Osteoblast (primary cell): Measurements from ENCODE around the gene MAML2. TPM values are rescaled to one million over a fixed set of nuclear protein-coding genes. Genes with fewer than 3 reads are reported as not detected.
A peak's percentile ranks its signal among the peaks of the same experiment; 100 is the strongest.

Source experiments
- DNase-seq: peaks from one replicate; pipeline ENCODE4 v3.0.0; 2011; ENCODE audit warnings: low spot score, mixed read lengths; ENCODE audit not compliant: insufficient read length; ENCODE audit errors: missing footprints
- H2AFZ ChIP-seq: 2 replicates; pipeline ENCODE4 v1.6.0; 2011; ENCODE audit warnings: mild to moderate bottlenecking, low read length
- H3K27ac ChIP-seq: 2 replicates; pipeline ENCODE4 v1.5.1; 2011; ENCODE audit warnings: mild to moderate bottlenecking, low read depth, low read length, moderate library complexity
- H3K27me3 ChIP-seq: 2 replicates; pipeline ENCODE4 v1.6.0; 2012; ENCODE audit warnings: mild to moderate bottlenecking, control low read depth, inconsistent platforms, low read length, moderate library complexity; ENCODE audit not compliant: insufficient read depth
- H3K36me3 ChIP-seq: 2 replicates; pipeline ENCODE4 v1.5.1; 2011; ENCODE audit warnings: mild to moderate bottlenecking, low read length, control low read depth, moderate library complexity; ENCODE audit not compliant: insufficient read depth
- H3K4me1 ChIP-seq: 2 replicates; pipeline ENCODE4 v1.5.1; 2011; ENCODE audit warnings: mild to moderate bottlenecking, low read length, control low read depth, moderate library complexity; ENCODE audit not compliant: insufficient read depth
- H3K4me2 ChIP-seq: 2 replicates; pipeline ENCODE4 v1.6.0; 2011; ENCODE audit warnings: mild to moderate bottlenecking, low read length; ENCODE audit not compliant: insufficient read depth
- H3K4me3 ChIP-seq: fragments of 200-600 bp; sonication (generic); 3 replicates; pipeline ENCODE4 v1.5.1; 2012; ENCODE audit warnings: mild to moderate bottlenecking, low read length, inconsistent platforms; ENCODE audit not compliant: insufficient read depth
- H3K79me2 ChIP-seq: 2 replicates; pipeline ENCODE4 v1.6.0; 2012; ENCODE audit warnings: mild to moderate bottlenecking, low read length, control low read depth, inconsistent platforms; ENCODE audit not compliant: insufficient read depth
- H3K9me3 ChIP-seq: 2 replicates; pipeline ENCODE4 v1.5.1; 2011; ENCODE audit warnings: low read depth, low read length, control low read depth
- H4K20me1 ChIP-seq: 2 replicates; pipeline ENCODE4 v1.6.0; 2012; ENCODE audit warnings: mild to moderate bottlenecking, low read length, control low read depth; ENCODE audit not compliant: insufficient read depth
- total RNA-seq: library from RNA; depleted of rRNA; stranded (reverse); fragments of >200 nt; gene quantifications from 2 replicates; pipeline ENCODE4 v1.2.3, GENCODE V29; 2012
- TF ChIP-seq, protein P1 (sequence below): IDR thresholded peaks from 2 replicates; pipeline ENCODE4 v1.5.1; 2011; ENCODE audit warnings: mild to moderate bottlenecking, low read depth, low read length, moderate library complexity; ENCODE audit errors: extremely low read depth

MAML2 gene
- total RNA-seq, 1 donor = 17.4 TPM

DNA sequence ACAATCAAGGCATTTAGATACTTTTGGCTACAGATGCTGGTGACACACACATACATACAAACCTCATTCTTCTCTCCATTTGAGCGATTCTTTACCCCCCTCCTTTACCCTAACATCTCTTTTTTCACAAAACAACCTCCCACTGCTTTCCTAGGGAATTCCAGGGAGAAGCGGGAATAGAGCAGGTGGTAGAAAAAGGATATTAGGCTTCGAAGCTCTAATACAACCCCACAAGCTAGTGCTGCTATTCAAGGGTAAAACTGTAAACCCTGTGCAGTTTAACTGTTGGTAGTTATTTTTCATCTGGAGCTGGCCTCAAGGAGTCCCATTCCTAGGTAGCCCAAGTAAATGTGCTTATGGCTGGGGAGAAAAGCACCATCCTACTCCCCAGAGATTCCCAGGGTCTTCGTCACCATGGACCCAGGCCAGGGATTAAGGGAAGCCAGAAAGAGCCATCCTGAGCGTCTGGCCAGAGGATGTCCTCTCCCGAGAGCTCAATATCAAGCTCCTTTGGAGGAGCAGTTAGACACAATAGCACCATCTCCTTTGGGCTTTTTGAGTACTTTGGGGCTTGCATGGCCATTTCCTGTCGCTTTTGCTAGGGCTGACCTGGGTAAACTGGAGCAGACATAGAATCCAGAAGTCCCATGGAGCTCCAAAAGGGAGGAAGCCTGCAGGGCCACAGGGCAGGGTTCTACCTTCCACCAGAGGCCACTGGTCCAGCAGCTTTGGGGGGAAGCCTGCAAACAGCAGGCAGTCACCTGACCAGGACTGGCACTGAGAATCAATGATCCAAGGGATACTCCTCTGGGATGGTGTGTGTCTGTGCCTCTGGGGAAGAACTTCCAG, 3.1 kb downstream of the MAML2 start:
- Histone ChIP-seq H3K9me3 (no peaks in the 10 kb centered on the region), H3K36me3 (peaks cover 2% of the 10 kb centered on the region), H2AFZ (peak overlapping the region; percentile 32), H3K4me1 (peaks cover 48% of the 10 kb centered on the region), H4K20me1 (peaks cover 14% of the 10 kb centered on the region), H3K4me3 (peak overlapping the region; percentile 80), H3K27me3 (no peaks in the 10 kb centered on the region), H3K79me2 (peaks cover 81% of the 10 kb centered on the region), H3K27ac (peak overlapping the region; percentile 95), H3K4me2 (peak overlapping the region; percentile 96)
- no peak for DNase-seq
- TF ChIP-seq, protein P1, sequence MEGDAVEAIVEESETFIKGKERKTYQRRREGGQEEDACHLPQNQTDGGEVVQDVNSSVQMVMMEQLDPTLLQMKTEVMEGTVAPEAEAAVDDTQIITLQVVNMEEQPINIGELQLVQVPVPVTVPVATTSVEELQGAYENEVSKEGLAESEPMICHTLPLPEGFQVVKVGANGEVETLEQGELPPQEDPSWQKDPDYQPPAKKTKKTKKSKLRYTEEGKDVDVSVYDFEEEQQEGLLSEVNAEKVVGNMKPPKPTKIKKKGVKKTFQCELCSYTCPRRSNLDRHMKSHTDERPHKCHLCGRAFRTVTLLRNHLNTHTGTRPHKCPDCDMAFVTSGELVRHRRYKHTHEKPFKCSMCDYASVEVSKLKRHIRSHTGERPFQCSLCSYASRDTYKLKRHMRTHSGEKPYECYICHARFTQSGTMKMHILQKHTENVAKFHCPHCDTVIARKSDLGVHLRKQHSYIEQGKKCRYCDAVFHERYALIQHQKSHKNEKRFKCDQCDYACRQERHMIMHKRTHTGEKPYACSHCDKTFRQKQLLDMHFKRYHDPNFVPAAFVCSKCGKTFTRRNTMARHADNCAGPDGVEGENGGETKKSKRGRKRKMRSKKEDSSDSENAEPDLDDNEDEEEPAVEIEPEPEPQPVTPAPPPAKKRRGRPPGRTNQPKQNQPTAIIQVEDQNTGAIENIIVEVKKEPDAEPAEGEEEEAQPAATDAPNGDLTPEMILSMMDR = no peak

DNA sequence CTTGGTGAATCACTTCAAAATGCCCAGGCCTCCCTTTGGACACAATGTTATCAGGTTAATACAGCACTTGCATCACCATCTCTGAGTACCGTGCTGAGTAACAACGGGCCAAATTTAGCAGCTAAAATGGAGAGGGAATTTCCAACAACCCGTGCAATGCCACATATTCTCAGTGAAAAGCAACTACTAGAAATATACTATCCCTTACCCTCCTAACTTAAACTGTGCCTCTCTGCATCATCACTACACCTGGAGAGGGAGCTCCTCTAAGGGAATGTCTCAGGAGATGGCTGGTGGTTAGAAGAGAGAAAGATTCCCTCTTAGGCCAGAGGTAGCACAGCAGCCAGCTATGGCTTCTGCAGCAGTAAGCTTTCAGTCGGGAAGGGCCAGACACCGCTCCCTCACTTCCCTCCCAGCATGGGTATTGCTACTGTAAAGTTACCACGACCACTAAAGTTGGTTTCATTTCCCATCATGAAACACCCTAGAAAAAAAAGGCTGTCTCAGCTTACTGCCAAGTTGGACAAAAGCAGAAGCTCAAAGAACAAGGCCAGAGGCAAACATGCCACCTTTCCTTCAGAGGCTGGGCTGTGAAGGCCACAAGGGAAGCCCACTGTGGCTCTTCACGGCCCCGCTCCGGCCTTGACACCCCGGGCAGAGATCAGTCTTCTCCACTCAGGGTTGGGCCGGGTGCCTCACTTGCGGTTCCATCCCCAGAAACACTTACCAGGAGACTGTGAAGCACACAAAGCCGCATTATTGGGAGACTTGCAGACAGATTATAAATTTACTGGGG, 3.9 kb downstream of the MAML2 start:
- TF ChIP-seq, protein P1 = no peak
- Histone ChIP-seq H3K4me2 (peak overlapping the region; percentile 96), H3K4me3 (peak overlapping the region; percentile 80), H2AFZ (peak overlapping the region; percentile 32), H3K9me3 (no peaks in the 10 kb centered on the region), H3K4me1 (peaks cover 49% of the 10 kb centered on the region), H3K27me3 (no peaks in the 10 kb centered on the region), H3K36me3 (peaks cover 2% of the 10 kb centered on the region), H3K79me2 (peaks cover 89% of the 10 kb centered on the region), H4K20me1 (peaks cover 14% of the 10 kb centered on the region), H3K27ac (peak overlapping the region; percentile 95)
- DNase-seq = peak; percentile 85

DNA sequence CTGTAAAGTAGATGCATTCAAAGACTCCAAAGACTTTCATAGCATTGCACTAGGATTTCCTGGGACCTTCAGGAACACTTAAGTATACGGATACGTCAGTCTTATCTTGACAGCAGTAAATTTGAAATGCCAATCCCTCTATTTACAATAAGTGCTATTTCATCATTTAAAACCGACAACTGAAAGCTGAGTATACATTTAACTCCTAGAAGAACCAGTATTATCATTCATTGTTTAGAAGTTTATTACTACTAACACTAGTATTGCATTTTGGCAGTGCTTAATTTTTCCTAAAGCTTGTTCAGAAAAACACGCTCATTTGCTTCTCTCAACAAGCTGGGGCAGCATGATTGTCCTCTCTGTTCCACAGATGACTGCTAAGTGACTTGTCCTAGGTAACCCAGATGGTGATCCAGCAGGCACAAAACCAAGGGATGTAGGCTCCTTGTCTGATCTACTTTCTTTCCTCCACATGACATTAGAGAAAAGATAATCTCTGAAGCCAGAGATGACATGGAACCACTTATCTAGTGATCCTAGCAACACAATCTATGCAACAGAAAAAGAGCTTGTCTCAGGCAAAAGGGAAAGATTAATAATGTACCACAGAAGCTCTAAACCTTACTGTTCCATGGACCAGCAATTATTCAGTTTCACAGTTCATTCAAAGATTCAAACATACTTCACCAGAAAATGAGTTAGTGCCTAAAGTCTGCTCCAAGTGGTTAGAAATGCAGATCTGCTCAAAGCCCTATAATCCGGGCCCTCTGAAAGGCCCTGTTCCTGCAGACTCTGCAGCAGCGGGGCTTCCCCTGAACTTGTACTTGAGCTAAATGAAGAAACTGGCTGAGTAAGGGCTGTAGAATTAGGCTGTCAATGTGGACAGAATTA, 5.2 kb downstream of the MAML2 start:
- H3K27ac ChIP-seq = peak overlapping the region; percentile 95
- H3K4me1 ChIP-seq = peaks cover 57% of the 10 kb centered on the region
- DNase-seq = no peak
- no peaks in the 10 kb centered on the region for H3K9me3 ChIP-seq
- no peaks in the 10 kb centered on the region for H3K27me3 ChIP-seq
- H3K79me2 ChIP-seq = peaks cover 100% of the 10 kb centered on the region
- H3K36me3 ChIP-seq = peaks cover 2% of the 10 kb centered on the region
- peak overlapping the region; percentile 96 for H3K4me2 ChIP-seq
- TF ChIP-seq, protein P1 = no peak
- H4K20me1 ChIP-seq = peaks cover 20% of the 10 kb centered on the region
- H3K4me3 ChIP-seq = peak overlapping the region; percentile 80
- H2AFZ ChIP-seq = no peak overlapping the region
